Peyer's patch (tissue), 4 donors: ENCODE data around the gene CD52.

Experiments
- POLR2A ChIP-seq, 2 donors: fragments of 450-650 bp; IDR thresholded peaks; one replicate each; pipeline ENCODE4 v1.5.1; 2017; ENCODE audit warnings: antibody characterized with exemption in 2 of 2, mild to moderate bottlenecking in 2 of 2, moderate library complexity in 2 of 2
- TF ChIP-seq, protein P1 (sequence below), 6 experiments: fragments of 450-650 bp in 4 of 6; fragments of 200-600 bp in 2 of 6; sonication (generic) in 1 of 6; IDR thresholded peaks; one replicate each; pipeline ENCODE4 v1.5.1; 2017 to 2019; ENCODE audit warnings: antibody characterized with exemption in 6 of 6, mild to moderate bottlenecking in 3 of 6, moderate library complexity in 1 of 6

GRCh38 chr1:26306290-26307229, 11.2 kb upstream of the CD52 start, which contains the start of gene UBXN11:
- TF ChIP-seq, protein P1, sequence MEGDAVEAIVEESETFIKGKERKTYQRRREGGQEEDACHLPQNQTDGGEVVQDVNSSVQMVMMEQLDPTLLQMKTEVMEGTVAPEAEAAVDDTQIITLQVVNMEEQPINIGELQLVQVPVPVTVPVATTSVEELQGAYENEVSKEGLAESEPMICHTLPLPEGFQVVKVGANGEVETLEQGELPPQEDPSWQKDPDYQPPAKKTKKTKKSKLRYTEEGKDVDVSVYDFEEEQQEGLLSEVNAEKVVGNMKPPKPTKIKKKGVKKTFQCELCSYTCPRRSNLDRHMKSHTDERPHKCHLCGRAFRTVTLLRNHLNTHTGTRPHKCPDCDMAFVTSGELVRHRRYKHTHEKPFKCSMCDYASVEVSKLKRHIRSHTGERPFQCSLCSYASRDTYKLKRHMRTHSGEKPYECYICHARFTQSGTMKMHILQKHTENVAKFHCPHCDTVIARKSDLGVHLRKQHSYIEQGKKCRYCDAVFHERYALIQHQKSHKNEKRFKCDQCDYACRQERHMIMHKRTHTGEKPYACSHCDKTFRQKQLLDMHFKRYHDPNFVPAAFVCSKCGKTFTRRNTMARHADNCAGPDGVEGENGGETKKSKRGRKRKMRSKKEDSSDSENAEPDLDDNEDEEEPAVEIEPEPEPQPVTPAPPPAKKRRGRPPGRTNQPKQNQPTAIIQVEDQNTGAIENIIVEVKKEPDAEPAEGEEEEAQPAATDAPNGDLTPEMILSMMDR (IDR thresholded peaks at IDR 0.05), result no peak
- no peak for TF ChIP-seq POLR2A (IDR thresholded peaks at IDR 0.05)
